Neural cell (in vitro differentiated cells): ENCODE data around the gene LY6G6F. TPM values are rescaled to one million over a fixed set of nuclear protein-coding genes. Genes with fewer than 3 reads are reported as not detected.

Source experiments
- H2AFZ ChIP-seq: fragments of 200-600, 300-800 bp; sonication (generic), shearing (Covaris generic); 2 replicates; pipeline ENCODE4 v1.6.0; 2014; ENCODE audit warnings: low read depth, mild to moderate bottlenecking, antibody characterized with exemption, low read length, moderate library complexity
- H3F3A ChIP-seq: fragments of 200-600 bp; shearing (Covaris generic); 2 replicates; pipeline ENCODE4 v1.6.1; 2016; ENCODE audit warnings: mild to moderate bottlenecking, moderate library complexity, mixed read lengths, antibody characterized with exemption, low read length; ENCODE audit not compliant: insufficient read depth, poor library complexity, severe bottlenecking
- H3K27ac ChIP-seq: fragments of 200-600, 300-800 bp; sonication (generic), shearing (Covaris generic); 2 replicates; pipeline ENCODE4 v1.5.1; 2014; ENCODE audit warnings: mild to moderate bottlenecking, low read length, moderate library complexity
- H3K27me3 ChIP-seq: fragments of 300-800, 200-600 bp; sonication (generic), shearing (Covaris generic); 2 replicates; pipeline ENCODE4 v1.6.0; 2014; ENCODE audit warnings: mild to moderate bottlenecking, low read depth, low read length, moderate library complexity; ENCODE audit not compliant: insufficient read depth
- H3K36me3 ChIP-seq: fragments of 300-800, 200-600 bp; sonication (generic), shearing (Covaris generic); 2 replicates; pipeline ENCODE4 v1.5.1; 2014; ENCODE audit warnings: mild to moderate bottlenecking, antibody characterized with exemption, low read length, moderate library complexity; ENCODE audit not compliant: insufficient read depth
- H3K4me2 ChIP-seq: fragments of 300-800, 200-600 bp; sonication (generic), shearing (Covaris generic); 2 replicates; pipeline ENCODE4 v1.6.0; 2014; ENCODE audit warnings: mild to moderate bottlenecking, low read length
- H3K4me3 ChIP-seq: fragments of 300-800, 200-600 bp; sonication (generic), shearing (Covaris generic); 2 replicates; pipeline ENCODE4 v1.5.1; 2014; ENCODE audit warnings: mild to moderate bottlenecking, low read length, moderate library complexity
- H3K79me2 ChIP-seq: fragments of 200-600 bp; shearing (Covaris generic); replicated peaks from 2 replicates; pipeline ENCODE4 v1.6.0; 2014; ENCODE audit warnings: mild to moderate bottlenecking, low read length, moderate library complexity; ENCODE audit not compliant: insufficient read depth
- H3K9ac ChIP-seq: fragments of 300-800, 200-600 bp; sonication (generic), shearing (Covaris generic); 2 replicates; pipeline ENCODE4 v1.6.1; 2016; ENCODE audit warnings: mild to moderate bottlenecking, low read length, mixed read lengths
- H3K9me2 ChIP-seq: fragments of 200-600 bp; shearing (Covaris generic); 2 replicates; pipeline ENCODE4 v1.6.1; 2016; ENCODE audit warnings: mild to moderate bottlenecking, low read length, mixed read lengths; ENCODE audit not compliant: insufficient read depth
- H3K9me3 ChIP-seq: fragments of 200-600, 300-800 bp; sonication (generic), shearing (Covaris generic); 2 replicates; pipeline ENCODE4 v1.6.1; 2016; ENCODE audit warnings: mild to moderate bottlenecking, mixed run types, low read length, moderate library complexity, mixed read lengths
- H4K20me1 ChIP-seq: fragments of 200-600 bp; shearing (Covaris generic); 2 replicates; pipeline ENCODE4 v1.6.1; 2016; ENCODE audit warnings: mild to moderate bottlenecking, mixed run types; ENCODE audit not compliant: insufficient read depth
- CTCF ChIP-seq: fragments of 450-650 bp; IDR thresholded peaks from 2 replicates; pipeline ENCODE4 v1.5.1; 2014; ENCODE audit warnings: antibody characterized with exemption, mild to moderate bottlenecking, moderate library complexity; ENCODE audit not compliant: poor library complexity, severe bottlenecking
- EP300 ChIP-seq: fragments of 450-650 bp; conservative IDR thresholded peaks from 2 replicates; pipeline ENCODE4 v1.6.1; 2014; ENCODE audit warnings: antibody characterized with exemption, mild to moderate bottlenecking, moderate library complexity; ENCODE audit not compliant: poor library complexity, severe bottlenecking
- EZH2 ChIP-seq: fragments of 200-600, 300-800 bp; shearing (Covaris generic), sonication (generic); IDR thresholded peaks from 2 replicates; pipeline ENCODE4 v1.6.1; 2014; ENCODE audit warnings: antibody characterized with exemption, low read length, borderline replicate concordance, mild to moderate bottlenecking; ENCODE audit not compliant: insufficient read depth, poor library complexity, severe bottlenecking
- MXI1 ChIP-seq: fragments of 450-650 bp; conservative IDR thresholded peaks from 2 replicates; pipeline ENCODE4 v1.6.1; 2014; ENCODE audit warnings: antibody characterized with exemption, mild to moderate bottlenecking; ENCODE audit not compliant: poor library complexity, severe bottlenecking
- POLR2AphosphoS5 ChIP-seq: IDR thresholded peaks from 2 replicates; pipeline ENCODE4 v1.6.1; 2012
- RAD21 ChIP-seq: fragments of 450-650 bp; conservative IDR thresholded peaks from 2 replicates; pipeline ENCODE4 v1.6.1; 2014; ENCODE audit warnings: antibody characterized with exemption, mild to moderate bottlenecking, moderate library complexity
- REST ChIP-seq: IDR thresholded peaks from 2 replicates; pipeline ENCODE4 v1.6.1; 2012; ENCODE audit warnings: borderline replicate concordance
- SMC3 ChIP-seq: fragments of 450-650 bp; conservative IDR thresholded peaks from 2 replicates; pipeline ENCODE4 v1.6.1; 2014; ENCODE audit warnings: antibody characterized with exemption, mild to moderate bottlenecking, moderate library complexity; ENCODE audit not compliant: poor library complexity
- TAF1 ChIP-seq: IDR thresholded peaks from 2 replicates; pipeline ENCODE4 v1.6.1; 2012; ENCODE audit warnings: low read depth
- polyA plus RNA-seq: library from polyadenylated mRNA; depleted of rRNA; stranded (reverse); fragments of >200 nt; gene quantifications from 2 replicates; pipeline ENCODE4 v1.2.3, GENCODE V29; 2014

Gene LY6G6F
- polyA plus RNA-seq, 1 donor from 2014 or later = not detected

DNA sequence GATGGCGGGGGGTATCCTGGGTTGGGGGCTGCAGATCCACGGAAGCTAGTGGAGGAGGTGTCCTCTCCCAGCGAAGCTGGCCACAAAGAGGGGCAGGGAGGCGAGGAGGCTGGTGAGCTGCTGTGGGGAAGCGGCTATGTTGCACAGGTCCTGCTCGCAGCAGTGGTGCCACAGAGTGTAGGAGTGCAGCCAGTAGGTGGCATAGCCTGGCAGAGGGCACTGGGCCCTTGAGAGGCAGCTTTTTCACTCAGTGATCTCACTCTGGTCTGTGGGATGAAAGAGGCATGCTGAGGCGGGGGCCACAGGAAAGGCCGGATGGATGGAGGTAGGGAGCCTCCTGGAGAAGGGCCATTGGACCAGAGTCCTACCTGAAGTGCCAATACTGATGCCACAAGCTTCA lies 5.6 kb downstream of the LY6G6F start:
- Histone ChIP-seq H3K4me3 (no peak overlapping the region), H3K79me2 (no peaks in the 10 kb centered on the region), H3K9ac (no peak overlapping the region), H3K9me2 (no peaks in the 10 kb centered on the region), H3K36me3 (no peaks in the 10 kb centered on the region), H3K27ac (no peak overlapping the region), H2AFZ (no peak overlapping the region), H3K27me3 (no peaks in the 10 kb centered on the region), H4K20me1 (no peaks in the 10 kb centered on the region), H3K9me3 (no peaks in the 10 kb centered on the region), H3F3A (no peaks in the 10 kb centered on the region), H3K4me2 (no peak overlapping the region)
- TF ChIP-seq CTCF = no peak
- no peak for TF ChIP-seq REST
- no peak for TF ChIP-seq SMC3
- no peak for TF ChIP-seq TAF1
- TF ChIP-seq EZH2 = no peak
- TF ChIP-seq RAD21 = no peak
- no peak for TF ChIP-seq POLR2AphosphoS5

DNA sequence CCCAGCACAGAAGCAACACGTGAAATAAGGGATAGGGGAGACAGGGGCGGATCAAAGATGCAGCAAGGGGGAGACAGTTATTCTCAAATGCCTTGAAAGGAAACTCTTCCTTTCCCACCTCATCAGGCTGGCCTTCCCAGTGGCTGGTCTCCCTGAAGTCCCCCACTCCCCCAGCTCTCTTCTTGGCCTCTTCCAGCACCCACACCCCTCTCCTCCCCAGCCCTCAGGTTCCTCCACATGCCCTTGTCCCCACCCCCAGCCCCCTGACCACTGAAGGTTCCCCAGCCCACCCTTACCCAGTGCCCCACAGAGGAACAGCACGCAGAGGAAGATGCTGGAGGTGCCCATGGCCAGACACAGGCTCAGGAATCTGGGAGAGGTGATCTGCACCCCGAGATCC lies 6.8 kb downstream of the LY6G6F start:
- H3K9me3 ChIP-seq = no peaks in the 10 kb centered on the region
- no peaks in the 10 kb centered on the region for H4K20me1 ChIP-seq
- H3K79me2 ChIP-seq = no peaks in the 10 kb centered on the region
- H3K27me3 ChIP-seq = no peaks in the 10 kb centered on the region
- H3K36me3 ChIP-seq = no peaks in the 10 kb centered on the region
- peak overlapping the region; percentile 23 for H3K4me3 ChIP-seq
- no peaks in the 10 kb centered on the region for H3F3A ChIP-seq
- H2AFZ ChIP-seq = no peak overlapping the region
- H3K9me2 ChIP-seq = no peaks in the 10 kb centered on the region
- H3K4me2 ChIP-seq = no peak overlapping the region
- H3K9ac ChIP-seq = peak overlapping the region; percentile 48
- TF ChIP-seq POLR2AphosphoS5 (no peak), TAF1 (no peak), SMC3 (no peak), EP300 (no peak), REST (no peak), CTCF (no peak), MXI1 (no peak), RAD21 (no peak), EZH2 (no peak)
- peak overlapping the region; percentile 12 for H3K27ac ChIP-seq
